H1 (cell line): ENCODE measurements around the gene KLHL10. TPM values are rescaled to one million over a fixed set of nuclear protein-coding genes. Genes with fewer than 3 reads are reported as not detected.

Experiments
- CTCF ChIA-PET: fragments of 300-600 bp; sonication (Branson Sonifier 250); formaldehyde crosslinking; loops from one replicate; lab custom pipeline; 2021; ENCODE audit not compliant: partially characterized antibody; lab: Charles Lee
- POLR2A ChIA-PET: fragments of 300-600 bp; sonication (Branson Sonifier 250); formaldehyde crosslinking; loops from one replicate; lab custom pipeline; 2021; ENCODE audit warnings: inconsistent platforms; ENCODE audit not compliant: partially characterized antibody; lab: Charles Lee
- DNase-seq, 2 experiments: peaks; one replicate each; pipeline versions ENCODE4 v3.0.0 to v3.0.0-alpha.2; 2010 to 2022; ENCODE audit warnings: low spot score in 2 of 2, low read depth in 1 of 2, mixed read lengths in 1 of 2
- FAIRE-seq: peaks from 2 replicates; lab custom pipeline; 2011; peaks lifted over from hg19 to GRCh38; lab: Jason Lieb, UNC
- H2AFZ ChIP-seq: 2 replicates; pipeline ENCODE4 v1.8.1; 2012; ENCODE audit warnings: low read length, inconsistent platforms
- H2AK5ac ChIP-seq: 2 replicates; pipeline ENCODE4 v1.6.1; 2013; ENCODE audit warnings: low read depth, low read length
- H2BK120ac ChIP-seq: replicated peaks from 2 replicates; pipeline ENCODE3; 2013; ENCODE audit warnings: low read depth, low read length, inconsistent platforms
- H2BK12ac ChIP-seq: 2 replicates; pipeline ENCODE4 v1.6.1; 2013; ENCODE audit warnings: low read depth, low read length
- H2BK15ac ChIP-seq: 2 replicates; pipeline ENCODE4 v1.6.1; 2013; ENCODE audit warnings: low read length
- H2BK20ac ChIP-seq: 2 replicates; pipeline ENCODE4 v1.6.1; 2013; ENCODE audit warnings: low read length
- H2BK5ac ChIP-seq: 2 replicates; pipeline ENCODE4 v1.6.1; 2013; ENCODE audit warnings: low read depth, low read length
- H3K14ac ChIP-seq: 2 replicates; pipeline ENCODE4 v1.6.1; 2013; ENCODE audit warnings: inconsistent platforms; ENCODE audit not compliant: insufficient read length
- H3K18ac ChIP-seq: 2 replicates; pipeline ENCODE4 v1.6.1; 2013; ENCODE audit warnings: low read length; ENCODE audit errors: extremely low read depth
- H3K23ac ChIP-seq: 2 replicates; pipeline ENCODE4 v1.6.1; 2013; ENCODE audit warnings: inconsistent platforms; ENCODE audit not compliant: insufficient read length
- H3K23me2 ChIP-seq: 2 replicates; pipeline ENCODE4 v1.6.1; 2013; ENCODE audit warnings: low read depth, low read length
- H3K27ac ChIP-seq: 2 replicates; pipeline ENCODE4 v1.6.1; 2011; ENCODE audit warnings: low read depth, low read length, inconsistent platforms
- H3K27me3 ChIP-seq, 4 experiments: replicated peaks in 1 of 4; 1 replicate in 1 of 4; 2 replicates in 3 of 4; pipeline versions ENCODE4 v1.6.1 to v1.8.1; 2011 to 2013; ENCODE audit warnings: low read length in 3 of 4, mild to moderate bottlenecking in 3 of 4, inconsistent platforms in 2 of 4, mixed read lengths in 2 of 4, moderate library complexity in 1 of 4; ENCODE audit not compliant: control insufficient read depth in 3 of 4, insufficient read depth in 3 of 4; ENCODE audit errors: extremely low read depth in 1 of 4
- H3K36me3 ChIP-seq, 4 experiments: 2 replicates each; pipeline versions ENCODE4 v1.6.1 to v1.8.1; 2011 to 2013; ENCODE audit warnings: mild to moderate bottlenecking in 4 of 4, low read length in 3 of 4, moderate library complexity in 2 of 4, control low read depth in 1 of 4, inconsistent platforms in 1 of 4; ENCODE audit not compliant: insufficient read depth in 4 of 4, control insufficient read depth in 2 of 4
- H3K4ac ChIP-seq: replicated peaks from 2 replicates; pipeline ENCODE3; 2013; ENCODE audit warnings: low read length, low read depth, mixed read lengths, inconsistent platforms; ENCODE audit not compliant: insufficient read length
- H3K4me1 ChIP-seq, 4 experiments: replicated peaks in 1 of 4; 1 replicate in 1 of 4; 2 replicates in 3 of 4; pipeline versions ENCODE4 v1.6.1 to v1.8.1; 2011 to 2013; ENCODE audit warnings: low read length in 3 of 4, inconsistent platforms in 2 of 4, mixed read lengths in 1 of 4; ENCODE audit not compliant: insufficient read depth in 4 of 4, control insufficient read depth in 3 of 4
- H3K4me2 ChIP-seq, 2 experiments: 2 replicates each; pipeline versions ENCODE4 v1.6.1 to v1.8.1; 2011 to 2013; ENCODE audit warnings: low read depth in 2 of 2, low read length in 2 of 2, control low read depth in 1 of 2, inconsistent platforms in 1 of 2, mild to moderate bottlenecking in 1 of 2; ENCODE audit not compliant: insufficient read depth in 1 of 2
- H3K4me3 ChIP-seq, 4 experiments: fragments of 200-600, 300-600 bp in 1 of 4; sonication (generic), shearing (Covaris generic), sonication (Bioruptor Twin) in 1 of 4; 2 replicates each; pipeline versions ENCODE4 v1.5.1 to v1.8.1; 2011 to 2016; ENCODE audit warnings: low read length in 4 of 4, low read depth in 3 of 4, control low read depth in 2 of 4, inconsistent platforms in 2 of 4, mild to moderate bottlenecking in 2 of 4, mixed read lengths in 1 of 4, moderate library complexity in 1 of 4; ENCODE audit not compliant: insufficient read depth in 2 of 4; ENCODE audit errors: extremely low read depth in 1 of 4
- H3K56ac ChIP-seq: replicated peaks from 2 replicates; pipeline ENCODE3; 2013; ENCODE audit warnings: low read depth, mild to moderate bottlenecking, mixed read lengths, low read length, inconsistent platforms; ENCODE audit not compliant: insufficient read length
- H3K79me1 ChIP-seq: 2 replicates; pipeline ENCODE4 v1.6.1; 2013; ENCODE audit warnings: low read depth, low read length, control low read depth
- H3K79me2 ChIP-seq, 2 experiments: 2 replicates each; pipeline versions ENCODE4 v1.6.1 to v1.8.1; 2012 to 2013; ENCODE audit warnings: low read length in 2 of 2, mild to moderate bottlenecking in 2 of 2, inconsistent platforms in 1 of 2; ENCODE audit not compliant: insufficient read depth in 2 of 2, control insufficient read depth in 1 of 2
- H3K9ac ChIP-seq, 4 experiments: replicated peaks in 1 of 4; 1 replicate in 1 of 4; 2 replicates in 3 of 4; pipeline versions ENCODE4 v1.6.1 to v1.8.1; 2011 to 2013; ENCODE audit warnings: low read depth in 3 of 4, low read length in 3 of 4, control low read depth in 2 of 4, mild to moderate bottlenecking in 2 of 4, moderate library complexity in 2 of 4, inconsistent platforms in 1 of 4; ENCODE audit errors: extremely low read depth in 1 of 4
- H3K9me3 ChIP-seq, 2 experiments: 2 replicates each; pipeline versions ENCODE4 v1.6.1 to v1.8.1; 2012 to 2013; ENCODE audit warnings: mild to moderate bottlenecking in 2 of 2, moderate library complexity in 2 of 2, control low read depth in 1 of 2, inconsistent platforms in 1 of 2, low read depth in 1 of 2, low read length in 1 of 2, mixed read lengths in 1 of 2; ENCODE audit not compliant: insufficient read depth in 2 of 2
- H4K20me1 ChIP-seq, 2 experiments: replicated peaks in 1 of 2; 2 replicates each; pipeline versions ENCODE3 to v1.8.1; 2011 to 2013; ENCODE audit warnings: inconsistent platforms in 2 of 2, low read length in 2 of 2, mild to moderate bottlenecking in 1 of 2; ENCODE audit not compliant: insufficient read depth in 2 of 2, control insufficient read depth in 1 of 2
- H4K5ac ChIP-seq: 2 replicates; pipeline ENCODE4 v1.6.1; 2013; ENCODE audit warnings: low read length, low read depth, mixed read lengths, inconsistent platforms; ENCODE audit not compliant: insufficient read length
- H4K8ac ChIP-seq: 2 replicates; pipeline ENCODE4 v1.8.0; 2013; ENCODE audit warnings: mild to moderate bottlenecking, moderate library complexity, low read length, inconsistent platforms; ENCODE audit not compliant: insufficient read depth; ENCODE audit errors: extremely low read depth
- H4K91ac ChIP-seq: replicated peaks from 2 replicates; pipeline ENCODE3; 2013; ENCODE audit warnings: low read length, mixed read lengths, inconsistent platforms; ENCODE audit not compliant: insufficient read length
- RAD21 ChIP-seq, 2 experiments: IDR thresholded peaks in 1 of 2; conservative IDR thresholded peaks in 1 of 2; 2 replicates each; pipeline ENCODE4 v1.6.1; 2011; ENCODE audit warnings: low read depth in 2 of 2, low read length in 2 of 2, improper control_type of control experiment in 1 of 2, inconsistent platforms in 1 of 2, mild to moderate bottlenecking in 1 of 2, moderate library complexity in 1 of 2
- WGBS, 2 experiments: shearing (Covaris generic) in 1 of 2; methylation state at CpG; one replicate each; pipeline versions ENCODE4 v1.1.6 to v1.1.7; 2013 to 2015; ENCODE audit warnings: low lambda C conversion rate in 2 of 2, mixed read lengths in 2 of 2, inconsistent platforms in 1 of 2, low coverage in 1 of 2, missing lambda C conversion rate in 1 of 2; ENCODE audit not compliant: insufficient replicate concordance in 2 of 2, insufficient coverage in 1 of 2, insufficient read length in 1 of 2; ENCODE audit errors: extremely low coverage in 1 of 2, missing lambda C conversion rate in 1 of 2; 5-methylcytosine and 5-hydroxymethylcytosine counted together
- polyA plus RNA-seq, 7 experiments: library from polyadenylated mRNA; depleted of rRNA in 3 of 7; stranded (reverse) in 5 of 7; unstranded in 2 of 7; fragments of >200 nt in 5 of 7; fragments of 200-250 nt in 2 of 7; gene quantifications; 1 replicate in 5 of 7; 2 replicates in 1 of 7; 4 replicates in 1 of 7; pipeline versions ENCODE4 v1.2.1 to v1.2.3, GENCODE V29; 2011 to 2013; ENCODE audit warnings: missing spikeins in 2 of 7, mixed read lengths in 2 of 7
- total RNA-seq: library from RNA; stranded (reverse); fragmentation: NEBNext Ultra II Directional; extraction: Animal tissue kit (Norgen Biotek cat#: 25700); gene quantifications from 2 replicates; pipeline ENCODE4 v1.2.1, GENCODE V29; 2021
- TF ChIP-seq, protein P1 (sequence below), 3 experiments: IDR thresholded peaks; 1 replicate in 2 of 3; 2 replicates in 1 of 3; pipeline versions ENCODE4 v1.5.1 to v1.6.1; 2011; ENCODE audit warnings: low read length in 3 of 3, mild to moderate bottlenecking in 3 of 3, inconsistent platforms in 2 of 3, low read depth in 1 of 3, moderate library complexity in 1 of 3; ENCODE audit not compliant: insufficient read depth in 1 of 3; ENCODE audit errors: control extremely low read depth in 1 of 3
- TF ChIP-seq, protein P2 (sequence below): IDR thresholded peaks from 2 replicates; pipeline ENCODE4 v1.6.1; 2011; ENCODE audit warnings: low read depth, mild to moderate bottlenecking, low read length; ENCODE audit not compliant: insufficient read depth

Gene KLHL10
- total and polyA plus RNA-seq, 2 of the 8 experiments (the other 6 are each of a cell fraction or from before 2014, with no cell fraction given) = 0.19 to 0.26 TPM

DNA sequence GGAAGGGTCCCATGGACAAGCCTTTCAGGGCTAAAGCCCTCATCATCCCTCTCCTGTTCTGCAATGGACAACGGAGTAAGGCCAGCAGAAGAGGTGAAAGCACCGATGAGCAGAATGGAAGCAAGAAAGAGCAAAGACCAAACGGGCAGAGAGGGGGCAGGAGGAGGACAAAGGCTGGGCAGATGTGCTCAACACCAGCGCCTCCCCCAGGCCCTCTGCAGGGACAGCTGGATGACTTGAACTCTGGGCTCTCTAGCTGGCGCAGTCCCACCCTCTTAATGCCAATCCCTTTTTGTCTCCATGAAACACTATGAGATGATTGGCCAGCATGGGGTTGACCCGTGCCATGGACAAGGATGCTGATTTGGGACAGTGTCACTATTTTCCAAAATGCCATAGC is 59.1 kb downstream of the KLHL10 start:
- no peak overlapping the region for H4K8ac ChIP-seq
- no peaks in the 10 kb centered on the region for H3K9me3 ChIP-seq
- POLR2A ChIA-PET = interaction anchor here (2.1 to 6.0 kb wide), 2 partner anchors 12 to 18 kb away, joined by 9 to 33 read pairs; no protein-coding TSS in a partner anchor
- no peak overlapping the region for H3K9ac ChIP-seq
- WGBS, 2 experiments = 91% methylated on average over 6 of the region's 6 CpGs; no CpG with 5 or more reads in 1 of the 2 experiments
- H3K36me3 ChIP-seq = peaks cover 42 to 97% (median 83%) of the 10 kb centered on the region in 4 experiments
- H3K23ac ChIP-seq = no peak overlapping the region
- no peak overlapping the region for H2AFZ ChIP-seq
- no peaks in the 10 kb centered on the region for H3K23me2 ChIP-seq
- no peak overlapping the region for H3K56ac ChIP-seq
- H4K20me1 ChIP-seq = peaks cover 10 to 20% of the 10 kb centered on the region in 2 experiments
- no peak overlapping the region for H3K4me2 ChIP-seq
- H2BK5ac ChIP-seq = no peak overlapping the region
- no peak overlapping the region for H4K91ac ChIP-seq
- no peaks in the 10 kb centered on the region for H3K4me1 ChIP-seq
- H3K4me3 ChIP-seq = no peak overlapping the region
- no peak overlapping the region for H3K4ac ChIP-seq
- no peaks in the 10 kb centered on the region; a peak in 1 of 4 replicates for H3K79me2 ChIP-seq
- H2BK15ac ChIP-seq = no peak overlapping the region
- TF ChIP-seq, protein P1, sequence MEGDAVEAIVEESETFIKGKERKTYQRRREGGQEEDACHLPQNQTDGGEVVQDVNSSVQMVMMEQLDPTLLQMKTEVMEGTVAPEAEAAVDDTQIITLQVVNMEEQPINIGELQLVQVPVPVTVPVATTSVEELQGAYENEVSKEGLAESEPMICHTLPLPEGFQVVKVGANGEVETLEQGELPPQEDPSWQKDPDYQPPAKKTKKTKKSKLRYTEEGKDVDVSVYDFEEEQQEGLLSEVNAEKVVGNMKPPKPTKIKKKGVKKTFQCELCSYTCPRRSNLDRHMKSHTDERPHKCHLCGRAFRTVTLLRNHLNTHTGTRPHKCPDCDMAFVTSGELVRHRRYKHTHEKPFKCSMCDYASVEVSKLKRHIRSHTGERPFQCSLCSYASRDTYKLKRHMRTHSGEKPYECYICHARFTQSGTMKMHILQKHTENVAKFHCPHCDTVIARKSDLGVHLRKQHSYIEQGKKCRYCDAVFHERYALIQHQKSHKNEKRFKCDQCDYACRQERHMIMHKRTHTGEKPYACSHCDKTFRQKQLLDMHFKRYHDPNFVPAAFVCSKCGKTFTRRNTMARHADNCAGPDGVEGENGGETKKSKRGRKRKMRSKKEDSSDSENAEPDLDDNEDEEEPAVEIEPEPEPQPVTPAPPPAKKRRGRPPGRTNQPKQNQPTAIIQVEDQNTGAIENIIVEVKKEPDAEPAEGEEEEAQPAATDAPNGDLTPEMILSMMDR (IDR thresholded peaks at IDR 0.05; ENCODE audit: control extremely low read depth in 1 of 3, insufficient read depth in 1 of 3, low read depth in 1 of 3, low read length in 3 of 3) = peak; percentile 33 to 62 (median 51)
- TF ChIP-seq, protein P2, sequence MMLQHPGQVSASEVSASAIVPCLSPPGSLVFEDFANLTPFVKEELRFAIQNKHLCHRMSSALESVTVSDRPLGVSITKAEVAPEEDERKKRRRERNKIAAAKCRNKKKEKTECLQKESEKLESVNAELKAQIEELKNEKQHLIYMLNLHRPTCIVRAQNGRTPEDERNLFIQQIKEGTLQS = no peak
- peak; percentile 20 to 41; a peak in 3 of 4 replicates for TF ChIP-seq RAD21 (IDR thresholded peaks at IDR 0.05 in 1 of 2, conservative IDR thresholded peaks at IDR 0.05 in 1 of 2; ENCODE audit: low read depth in 2 of 2, low read length in 2 of 2)
- no peak overlapping the region for H4K5ac ChIP-seq
- no peaks in the 10 kb centered on the region for H3K27me3 ChIP-seq
- no peak overlapping the region for H3K14ac ChIP-seq
- CTCF ChIA-PET = interaction anchor here (0.6 to 1.4 kb wide), 3 partner anchors 8 to 461 kb away, joined by 3 to 4 read pairs (median 3); no protein-coding TSS in a partner anchor
- H3K27ac ChIP-seq = no peak overlapping the region
- no peak overlapping the region for H3K18ac ChIP-seq
- no peak overlapping the region for H2BK20ac ChIP-seq
- no peak overlapping the region for H2BK120ac ChIP-seq
- no peak overlapping the region for H2AK5ac ChIP-seq
- no peak overlapping the region for H2BK12ac ChIP-seq
- DNase-seq = no peak
- no peak for FAIRE-seq
- H3K79me1 ChIP-seq = peaks cover 3% of the 10 kb centered on the region
